ENCODE measurements around the gene SYNPO.

Gene SYNPO

GRCh38 chr5:150622157-150622556 lies 18.3 kb upstream of the SYNPO start:
- peaks cover 4 to 5% of the 10 kb centered on the region in 2 experiments for H3K4me1 ChIP-seq (ENCODE audit: control insufficient read depth in 1 of 2, insufficient read depth in 1 of 2, low read depth in 1 of 2, low read length in 1 of 2)
- H3K27me3 ChIP-seq = peaks cover 58% of the 10 kb centered on the region
- no peaks in the 10 kb centered on the region for H3K36me3 ChIP-seq
- no peak overlapping the region for H3K27ac ChIP-seq
- TF ChIP-seq CTCF (IDR thresholded peaks at IDR 0.05) = no peak
- H3K9me3 ChIP-seq = no peaks in the 10 kb centered on the region
- H3K4me3 ChIP-seq (ENCODE audit: low read depth in 1 of 2, low read length in 1 of 2) = no peak overlapping the region

DNA sequence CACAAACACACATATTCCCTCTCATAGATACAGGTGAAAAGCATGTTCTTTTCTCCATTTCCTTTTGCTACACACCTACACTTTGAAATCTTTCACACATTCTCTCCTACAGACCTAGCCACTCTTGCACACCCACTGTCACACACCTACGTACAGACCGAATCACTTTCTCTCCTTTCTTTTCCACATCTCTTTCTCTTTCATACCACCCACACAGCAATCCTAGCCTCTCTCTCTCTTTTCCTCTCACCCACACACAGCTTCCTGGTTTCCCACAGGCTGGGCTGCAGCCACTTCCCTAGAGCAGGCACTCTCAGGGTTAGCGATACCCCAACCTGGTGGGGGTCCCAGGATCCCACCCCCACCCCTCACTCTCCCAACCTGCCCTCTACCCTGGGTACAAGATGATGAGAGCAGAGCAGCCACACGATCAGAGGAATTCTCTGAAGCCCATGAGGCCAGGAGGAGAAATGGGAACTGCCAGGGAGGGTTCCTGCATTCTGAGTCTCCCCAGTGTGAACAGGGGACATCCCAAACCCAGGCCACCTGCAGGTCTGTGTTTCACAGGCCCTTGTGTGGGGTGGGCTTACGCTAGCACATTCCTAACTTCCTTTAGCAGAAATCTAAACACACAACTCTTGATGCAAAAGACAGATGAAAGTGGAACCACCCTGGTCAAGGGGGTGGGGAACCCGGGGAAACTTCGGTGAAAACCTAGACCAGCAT lies 17.1 kb upstream of the SYNPO start:
- Histone ChIP-seq H3K27me3 (peaks cover 59% of the 10 kb centered on the region), H3K9me3 (no peaks in the 10 kb centered on the region), H3K4me3 (ENCODE audit: low read depth in 1 of 2, low read length in 1 of 2) (no peak overlapping the region), H3K4me1 (ENCODE audit: control insufficient read depth in 1 of 2, insufficient read depth in 1 of 2, low read depth in 1 of 2, low read length in 1 of 2) (peaks cover 4 to 5% of the 10 kb centered on the region in 2 experiments), H3K27ac (no peak overlapping the region), H3K36me3 (no peaks in the 10 kb centered on the region)
- TF ChIP-seq CTCF (IDR thresholded peaks at IDR 0.05) = no peak

- no peak overlapping the region for H3K27ac ChIP-seq
- H3K4me1 ChIP-seq (ENCODE audit: control insufficient read depth in 1 of 2, insufficient read depth in 1 of 2, low read depth in 1 of 2, low read length in 1 of 2) = peaks cover 4 to 5% of the 10 kb centered on the region in 2 experiments
- peaks cover 59% of the 10 kb centered on the region for H3K27me3 ChIP-seq
- H3K4me3 ChIP-seq (ENCODE audit: low read depth in 1 of 2, low read length in 1 of 2) = no peak overlapping the region
- H3K9me3 ChIP-seq = no peaks in the 10 kb centered on the region
- TF ChIP-seq CTCF (IDR thresholded peaks at IDR 0.05) = no peak
- no peaks in the 10 kb centered on the region for H3K36me3 ChIP-seq
These were observed 16.6 kb upstream of the SYNPO start for GRCh38 chr5:150623878-150624216.

DNA sequence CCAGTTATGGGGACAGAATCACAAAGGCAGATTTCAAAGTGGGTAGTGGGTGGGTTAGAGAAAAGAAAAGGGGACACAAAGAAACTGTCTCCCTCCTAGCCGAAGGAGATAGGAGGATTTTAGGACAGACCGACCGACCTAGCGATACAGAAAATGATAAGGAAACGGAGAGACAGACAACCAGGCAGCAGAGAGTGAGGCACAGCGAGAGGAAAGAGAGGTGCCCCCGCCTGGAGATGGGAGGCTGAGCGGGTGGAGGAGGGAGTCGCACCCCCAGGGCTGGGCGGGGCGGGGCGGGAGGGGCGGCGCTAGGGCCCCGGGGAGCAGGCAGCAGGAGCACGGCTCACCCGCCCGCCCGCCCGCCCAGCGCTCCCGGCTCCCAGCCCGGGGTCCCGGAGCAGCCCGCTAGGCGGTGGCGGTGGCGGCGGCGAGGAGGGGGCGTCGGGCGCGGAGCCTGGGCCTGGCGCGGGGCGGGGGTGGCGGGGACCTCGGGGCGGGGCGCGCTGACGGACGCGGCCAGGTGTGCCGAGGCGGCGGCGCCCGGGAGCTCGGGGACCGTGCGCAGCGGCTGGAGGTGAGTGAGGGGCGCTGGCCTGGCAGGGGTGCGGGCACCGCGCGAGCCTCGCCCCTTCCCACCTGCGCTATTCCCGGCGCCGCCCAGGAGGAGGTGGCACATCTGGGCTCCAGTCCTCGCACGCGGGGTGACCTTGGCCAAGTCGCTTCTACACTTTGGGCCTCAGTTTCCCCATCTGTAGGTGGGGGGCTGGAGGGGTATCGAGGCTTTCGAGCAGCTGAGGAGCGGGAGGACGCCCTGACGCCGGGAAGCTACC lies 15.9 kb upstream of the SYNPO start:
- TF ChIP-seq CTCF (IDR thresholded peaks at IDR 0.05) = no peak
- H3K36me3 ChIP-seq = no peaks in the 10 kb centered on the region
- H3K4me3 ChIP-seq (ENCODE audit: low read depth in 1 of 2, low read length in 1 of 2) = no peak overlapping the region
- H3K4me1 ChIP-seq (ENCODE audit: control insufficient read depth in 1 of 2, insufficient read depth in 1 of 2, low read depth in 1 of 2, low read length in 1 of 2) = peaks cover 4 to 5% of the 10 kb centered on the region in 2 experiments
- peaks cover 59% of the 10 kb centered on the region for H3K27me3 ChIP-seq
- no peak overlapping the region for H3K27ac ChIP-seq
- H3K9me3 ChIP-seq = no peaks in the 10 kb centered on the region

- H3K27ac ChIP-seq = no peak overlapping the region
- peaks cover 59% of the 10 kb centered on the region for H3K27me3 ChIP-seq
- no peak overlapping the region for H3K4me3 ChIP-seq (ENCODE audit: low read depth in 1 of 2, low read length in 1 of 2)
- no peaks in the 10 kb centered on the region for H3K9me3 ChIP-seq
- no peaks in the 10 kb centered on the region for H3K36me3 ChIP-seq
- H3K4me1 ChIP-seq (ENCODE audit: control insufficient read depth in 1 of 2, insufficient read depth in 1 of 2, low read depth in 1 of 2, low read length in 1 of 2) = peaks cover 4 to 5% of the 10 kb centered on the region in 2 experiments
- no peak for TF ChIP-seq CTCF (IDR thresholded peaks at IDR 0.05)
These were observed 15.3 kb upstream of the SYNPO start for GRCh38 chr5:150625164-150625535.

Measured in neutrophil (primary cell).